ENCODE data around the gene YIPF3.
"Not testable (repeated sequence)": the region's sequence is repeated elsewhere in the genome, so short reads cannot be mapped to it uniquely, and the experiment has no call there.

Gene YIPF3

DNA sequence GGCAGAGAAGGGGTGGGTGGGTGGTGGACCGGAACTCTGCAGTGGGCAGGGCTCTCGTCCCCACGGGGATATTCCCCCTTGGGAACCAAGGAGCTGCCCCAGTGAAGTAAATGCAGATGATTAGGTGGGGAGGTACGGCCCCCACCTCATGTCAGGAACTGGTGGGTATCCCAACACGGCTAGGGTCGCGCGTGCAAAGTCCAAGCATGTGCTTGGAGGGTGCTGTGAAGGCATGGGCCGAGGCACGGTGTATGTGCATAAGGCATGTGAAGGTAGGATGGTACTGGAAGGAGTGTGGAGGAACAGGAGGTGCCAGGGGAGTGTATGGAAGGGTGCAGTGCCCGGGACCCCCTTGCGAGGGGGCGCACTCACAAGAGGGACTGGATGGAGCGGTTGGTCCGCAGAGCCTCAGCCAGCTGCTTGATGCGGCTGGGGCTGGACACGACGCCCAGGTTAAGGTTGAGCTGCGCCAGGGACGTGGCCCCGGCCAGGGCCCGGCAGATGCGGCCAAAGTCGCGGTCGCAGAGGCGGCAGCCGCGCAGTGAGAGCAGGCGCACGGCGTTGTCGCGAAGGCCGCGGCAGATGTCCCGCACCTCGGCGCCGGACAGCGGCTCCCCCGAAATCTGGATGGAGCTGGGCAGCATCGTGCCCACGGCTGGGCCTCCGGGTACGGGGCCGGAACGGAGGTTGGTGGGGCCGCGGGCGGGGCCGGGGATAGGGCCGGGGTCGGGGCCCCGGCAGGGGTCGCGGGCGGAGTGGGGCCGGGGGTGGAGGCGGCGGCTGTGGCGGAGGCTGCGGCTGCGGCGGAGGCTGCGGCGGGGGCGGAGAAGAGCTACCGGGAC, 7.4 kb downstream of the YIPF3 start:
- DNase-seq (ENCODE audit: low read depth) = no peak

DNA sequence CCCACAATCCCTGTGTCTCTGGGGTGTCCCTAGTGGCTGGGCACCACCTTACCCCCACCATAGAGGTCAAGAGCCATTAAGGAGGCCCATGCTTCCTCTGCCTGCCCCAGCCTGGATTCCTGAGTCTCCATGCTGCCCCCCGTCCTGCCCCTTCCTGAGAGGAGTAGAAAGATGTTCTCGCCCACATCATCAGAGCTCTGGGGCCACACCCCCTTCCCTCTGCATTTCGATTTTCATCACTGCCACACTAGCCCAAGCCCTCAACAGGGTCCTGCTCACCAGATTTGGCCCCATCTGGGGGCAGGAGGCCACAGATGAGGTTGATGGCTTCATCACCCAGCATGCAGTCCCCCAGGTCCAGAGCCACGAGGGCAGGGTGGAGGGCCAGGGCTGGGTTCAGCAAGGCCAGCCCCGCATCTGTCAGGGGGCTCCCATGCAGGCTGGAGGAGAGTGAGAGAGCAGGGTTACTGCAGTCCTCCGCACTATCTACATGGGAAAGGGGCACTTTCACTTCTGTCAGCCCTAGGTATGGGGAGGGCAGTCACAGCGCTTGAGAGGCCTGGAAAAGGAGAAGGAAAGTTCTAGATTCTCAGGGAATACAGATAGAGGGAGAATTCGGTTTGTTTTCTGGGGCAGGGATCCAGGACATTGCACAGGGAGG, 8.1 kb downstream of the YIPF3 start:
- DNase-seq (ENCODE audit: low read depth) = no peak

GRCh38 chr6:43506667-43507471, 9.9 kb downstream of the YIPF3 start:
- DNase-seq (ENCODE audit: low read depth) = peak; percentile 68

DNA sequence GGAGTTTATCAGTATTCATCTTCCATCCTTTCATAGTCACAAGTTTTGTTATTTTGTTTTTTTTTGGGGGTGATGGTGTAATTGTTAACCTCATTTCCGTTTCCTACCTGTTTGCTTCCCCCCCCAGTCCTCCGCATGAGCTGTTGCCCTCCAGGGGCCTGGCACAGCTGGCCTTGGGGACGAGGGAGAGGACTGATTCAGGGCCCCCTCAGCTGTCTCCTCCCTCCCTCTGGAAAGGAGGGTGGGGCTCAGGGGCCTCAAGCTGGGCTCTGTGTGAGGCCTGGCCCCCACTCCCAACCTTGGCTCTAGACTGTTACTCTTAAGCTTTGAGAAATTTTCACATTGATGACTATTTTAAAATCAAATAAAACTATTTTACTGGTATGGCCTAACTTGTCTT, 10.6 kb downstream of the YIPF3 start:
- no peak for DNase-seq (ENCODE audit: low read depth)

GRCh38 chr6:43505718-43506117, 11.0 kb downstream of the YIPF3 start:
- DNase-seq (ENCODE audit: low read depth) = no peak

DNA sequence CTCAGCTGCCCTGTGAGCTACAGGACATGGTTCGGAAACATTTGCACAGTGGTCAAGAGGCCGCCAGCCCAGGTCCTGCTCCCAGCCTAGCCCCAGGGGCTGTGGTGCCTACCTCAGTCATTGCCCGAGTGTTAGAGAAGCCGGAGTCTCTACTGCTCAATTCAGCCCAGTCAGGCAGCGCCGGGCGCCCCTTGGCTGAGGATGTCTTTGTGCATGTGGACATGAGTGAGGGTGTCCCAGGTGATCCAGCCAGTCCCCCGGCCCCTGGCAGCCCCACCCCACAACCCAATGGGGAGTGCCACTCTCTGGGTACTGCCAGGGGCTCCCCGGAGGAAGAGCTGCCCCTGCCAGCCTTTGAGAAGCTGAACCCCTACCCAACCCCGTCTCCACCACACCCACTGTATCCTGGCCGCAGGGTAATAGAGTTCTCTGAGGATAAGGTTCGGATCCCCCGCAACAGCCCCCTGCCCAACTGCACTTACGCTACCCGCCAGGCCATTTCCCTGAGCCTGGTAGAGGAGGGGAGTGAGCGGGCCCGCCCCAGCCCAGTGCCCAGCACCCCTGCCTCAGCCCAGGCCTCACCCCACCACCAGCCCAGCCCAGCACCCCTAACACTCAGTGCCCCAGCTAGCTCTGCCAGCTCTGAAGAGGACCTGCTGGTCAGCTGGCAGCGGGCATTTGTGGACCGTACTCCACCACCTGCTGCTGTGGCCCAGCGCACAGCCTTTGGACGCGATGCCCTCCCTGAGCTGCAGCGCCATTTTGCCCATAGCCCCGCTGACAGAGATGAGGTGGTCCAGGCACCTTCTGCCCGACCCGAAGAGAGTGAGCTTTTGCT, 11.8 kb downstream of the YIPF3 start:
- DNase-seq (ENCODE audit: low read depth) = no peak

- DNase-seq (ENCODE audit: low read depth) = no peak
Measured at GRCh38 chr6:43503443-43503842, 13.3 kb downstream of the YIPF3 start.

GRCh38 chr6:43502666-43503065, 14.1 kb downstream of the YIPF3 start:
- DNase-seq (ENCODE audit: low read depth) = no peak

DNA sequence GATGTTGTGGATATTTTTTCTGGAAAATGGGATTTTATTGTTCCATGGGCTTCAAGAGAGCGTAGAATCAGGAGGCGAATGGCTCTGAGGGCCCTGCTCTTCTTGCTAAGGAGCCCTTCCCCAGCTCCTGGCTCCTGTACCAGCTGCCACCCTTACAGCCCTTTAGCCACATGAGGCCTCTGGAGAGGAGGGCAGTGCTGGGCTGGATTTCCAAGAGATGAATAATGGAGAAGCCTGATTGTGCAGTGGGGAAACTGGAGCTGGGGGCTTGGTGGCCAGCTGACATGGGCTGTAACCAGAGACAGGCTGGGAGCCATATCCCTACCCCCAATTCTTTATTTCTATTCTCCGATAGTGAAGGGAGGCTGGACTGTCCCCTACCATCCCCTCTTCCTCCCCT, 15.8 kb downstream of the YIPF3 start:
- DNase-seq (ENCODE audit: low read depth) = no peak

DNA sequence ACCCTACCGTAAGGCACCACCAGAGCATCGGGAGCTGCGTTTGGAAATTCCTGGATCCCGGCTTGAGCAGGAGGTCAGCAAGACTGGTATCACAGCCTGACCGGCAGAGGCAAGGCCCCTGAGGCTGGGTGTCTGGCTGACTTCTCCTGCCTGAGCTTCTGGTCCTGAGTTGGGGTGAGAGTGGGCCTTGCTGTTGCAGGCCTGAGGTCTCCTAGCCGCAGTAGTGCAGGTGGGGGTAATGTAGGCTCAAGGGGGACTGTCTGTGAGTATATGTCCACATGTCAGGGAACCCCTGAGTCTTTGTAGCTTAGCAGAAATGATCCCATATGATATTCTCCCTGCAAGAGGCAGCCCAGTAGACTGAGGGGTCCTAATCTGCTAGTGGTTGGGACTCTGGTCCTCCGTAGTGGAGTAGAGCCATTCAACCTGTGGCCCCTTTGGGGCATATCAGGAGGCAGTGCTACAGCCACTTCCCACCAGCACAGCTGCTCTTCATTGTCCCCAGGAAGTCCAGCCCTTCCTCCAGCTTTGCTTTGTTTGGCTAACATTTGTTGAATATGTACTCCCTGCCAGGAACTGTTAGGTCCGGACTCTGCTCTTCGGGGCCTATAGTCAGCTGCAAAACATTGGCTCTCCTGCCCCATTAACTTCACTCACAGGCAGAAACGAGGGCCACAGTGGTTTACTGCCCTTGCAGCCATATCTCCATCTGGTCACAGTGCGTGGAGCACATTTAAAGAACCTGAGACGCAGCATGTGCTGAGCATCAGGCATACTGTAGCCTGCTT, 17.5 kb downstream of the YIPF3 start:
- DNase-seq (ENCODE audit: low read depth) = no peak

GRCh38 chr6:43498291-43498690, 18.4 kb downstream of the YIPF3 start:
- DNase-seq (ENCODE audit: low read depth) = not testable (repeated sequence)

GRCh38 chr6:43497689-43498088, 19.0 kb downstream of the YIPF3 start:
- DNase-seq (ENCODE audit: low read depth) = no peak

DNA sequence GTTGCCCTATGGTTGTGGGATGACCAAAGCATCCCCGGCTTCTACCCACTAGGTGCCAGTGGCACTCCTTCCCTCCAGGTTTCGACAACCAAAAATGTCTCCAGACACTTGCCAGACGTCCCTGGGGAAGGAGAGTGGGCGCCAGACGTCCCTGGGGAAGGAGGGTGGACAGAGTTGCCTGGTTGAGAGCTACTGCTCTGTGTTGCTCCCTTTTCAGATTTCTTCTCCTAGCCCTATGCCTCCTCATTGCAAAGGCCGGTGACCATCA, 19.7 kb downstream of the YIPF3 start:
- DNase-seq (ENCODE audit: low read depth) = no peak

- no peak for DNase-seq (ENCODE audit: low read depth)
Measured at GRCh38 chr6:43496370-43497128, 20.2 kb downstream of the YIPF3 start.

- no peak for DNase-seq (ENCODE audit: low read depth)
Measured at GRCh38 chr6:43495409-43495941, 21.3 kb downstream of the YIPF3 start.

GRCh38 chr6:43494766-43495165, 22.0 kb downstream of the YIPF3 start:
- no peak for DNase-seq (ENCODE audit: low read depth)

DNA sequence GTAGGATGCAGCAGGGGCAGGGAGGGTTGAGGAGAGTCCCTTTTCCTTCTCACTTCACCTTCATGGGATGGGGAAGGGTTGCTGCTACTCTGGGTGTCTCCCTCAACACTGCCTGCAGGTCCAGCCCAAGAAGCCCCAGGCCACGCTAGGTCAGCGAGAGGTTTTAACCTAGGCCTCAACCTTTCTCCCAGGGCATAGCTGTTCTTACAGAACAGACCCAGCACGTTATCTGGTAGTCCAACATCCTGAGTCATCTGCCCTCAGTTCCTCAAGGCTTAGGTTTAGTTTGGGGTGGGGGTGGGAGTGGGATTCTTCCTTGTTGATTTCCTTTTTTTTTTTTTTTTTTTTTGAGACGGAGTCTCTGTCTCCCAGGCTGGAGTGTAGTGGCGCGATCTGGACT, 22.4 kb downstream of the YIPF3 start:
- DNase-seq (ENCODE audit: low read depth) = no peak

GRCh38 chr6:43493833-43494232, 22.9 kb downstream of the YIPF3 start:
- no peak for DNase-seq (ENCODE audit: low read depth)

GRCh38 chr6:43493230-43493629, 23.5 kb downstream of the YIPF3 start:
- no peak for DNase-seq (ENCODE audit: low read depth)

DNA sequence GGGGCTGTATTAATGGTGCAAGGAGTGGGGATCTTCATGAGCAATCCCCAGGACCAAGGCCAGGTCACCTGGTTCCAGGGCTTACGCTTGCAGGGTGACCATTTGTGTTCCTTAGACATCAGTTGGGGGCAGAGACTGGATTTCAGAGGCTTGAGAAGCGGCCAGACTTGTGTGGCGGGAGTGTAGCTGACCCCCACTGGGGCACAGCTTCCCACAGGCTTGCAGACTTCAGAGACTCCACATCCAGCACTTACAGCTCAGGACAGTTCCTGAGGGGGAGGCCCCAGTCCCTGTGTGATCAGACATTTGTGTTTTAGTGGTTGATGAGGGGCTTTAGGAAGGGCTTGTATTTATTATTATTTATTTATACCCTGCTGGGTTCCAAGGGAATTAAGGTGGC, 24.1 kb downstream of the YIPF3 start:
- no peak for DNase-seq (ENCODE audit: low read depth)
